AG09319 (cell line): ENCODE data around the gene GDI2.
"Not testable (repeated sequence)": the region's sequence is repeated elsewhere in the genome, so short reads cannot be mapped to it uniquely, and the experiment has no call there.

Source experiments
- DNase-seq: peaks from one replicate; pipeline ENCODE4 v3.0.0-alpha.2; 2010; ENCODE audit warnings: low read depth; ENCODE audit errors: extremely low read depth
- TF ChIP-seq, protein P1 (sequence below): IDR thresholded peaks from 2 replicates; pipeline ENCODE4 v1.5.1; 2011; ENCODE audit warnings: low read depth, mild to moderate bottlenecking, inconsistent platforms, low read length, moderate library complexity

The GDI2 gene

DNA sequence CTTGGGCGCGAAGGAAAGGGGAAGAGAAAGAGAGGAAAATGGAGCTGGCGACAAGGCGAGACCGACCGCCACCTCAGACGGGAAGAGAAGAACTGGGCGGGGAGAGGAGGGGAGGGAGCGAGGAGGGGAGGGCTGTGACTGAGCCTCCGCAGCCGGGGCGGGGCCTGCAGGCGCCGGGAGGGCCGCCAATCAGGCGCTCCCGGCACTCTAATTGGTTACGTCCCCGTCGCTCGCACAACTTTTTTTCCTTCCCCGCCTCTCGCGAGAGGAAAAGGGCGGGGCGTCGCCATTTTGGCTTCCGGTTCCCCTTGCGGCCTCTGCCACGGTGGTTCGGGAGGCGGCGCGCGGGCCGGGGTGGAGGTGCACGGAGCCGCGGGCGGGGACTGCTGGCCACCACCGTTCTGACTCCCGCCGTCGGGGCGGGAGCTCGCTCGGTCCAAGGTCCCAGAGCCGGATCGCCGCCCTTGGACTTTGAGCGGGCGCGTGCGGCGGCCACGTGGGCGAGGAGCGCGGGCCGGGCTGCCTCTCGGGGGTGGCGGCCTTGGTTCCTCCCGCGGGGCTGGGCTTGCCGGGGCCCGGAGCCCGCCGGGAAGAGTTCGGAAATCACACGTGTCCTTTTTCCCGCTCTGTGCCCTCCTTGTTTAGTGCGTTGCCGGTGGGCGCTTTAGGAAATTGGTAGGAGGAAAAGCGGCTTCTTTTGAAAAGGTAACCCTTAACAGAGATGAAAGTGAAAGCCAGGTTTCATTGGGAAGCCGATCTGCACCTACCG is at the start of gene GDI2:
Gene GDI2, minus strand, starts transcription at position 94 of the 769 bp plus-strand sequence. CDS start 176 bp downstream, outside the sequence.
- TF ChIP-seq, protein P1, sequence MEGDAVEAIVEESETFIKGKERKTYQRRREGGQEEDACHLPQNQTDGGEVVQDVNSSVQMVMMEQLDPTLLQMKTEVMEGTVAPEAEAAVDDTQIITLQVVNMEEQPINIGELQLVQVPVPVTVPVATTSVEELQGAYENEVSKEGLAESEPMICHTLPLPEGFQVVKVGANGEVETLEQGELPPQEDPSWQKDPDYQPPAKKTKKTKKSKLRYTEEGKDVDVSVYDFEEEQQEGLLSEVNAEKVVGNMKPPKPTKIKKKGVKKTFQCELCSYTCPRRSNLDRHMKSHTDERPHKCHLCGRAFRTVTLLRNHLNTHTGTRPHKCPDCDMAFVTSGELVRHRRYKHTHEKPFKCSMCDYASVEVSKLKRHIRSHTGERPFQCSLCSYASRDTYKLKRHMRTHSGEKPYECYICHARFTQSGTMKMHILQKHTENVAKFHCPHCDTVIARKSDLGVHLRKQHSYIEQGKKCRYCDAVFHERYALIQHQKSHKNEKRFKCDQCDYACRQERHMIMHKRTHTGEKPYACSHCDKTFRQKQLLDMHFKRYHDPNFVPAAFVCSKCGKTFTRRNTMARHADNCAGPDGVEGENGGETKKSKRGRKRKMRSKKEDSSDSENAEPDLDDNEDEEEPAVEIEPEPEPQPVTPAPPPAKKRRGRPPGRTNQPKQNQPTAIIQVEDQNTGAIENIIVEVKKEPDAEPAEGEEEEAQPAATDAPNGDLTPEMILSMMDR = no peak

DNA sequence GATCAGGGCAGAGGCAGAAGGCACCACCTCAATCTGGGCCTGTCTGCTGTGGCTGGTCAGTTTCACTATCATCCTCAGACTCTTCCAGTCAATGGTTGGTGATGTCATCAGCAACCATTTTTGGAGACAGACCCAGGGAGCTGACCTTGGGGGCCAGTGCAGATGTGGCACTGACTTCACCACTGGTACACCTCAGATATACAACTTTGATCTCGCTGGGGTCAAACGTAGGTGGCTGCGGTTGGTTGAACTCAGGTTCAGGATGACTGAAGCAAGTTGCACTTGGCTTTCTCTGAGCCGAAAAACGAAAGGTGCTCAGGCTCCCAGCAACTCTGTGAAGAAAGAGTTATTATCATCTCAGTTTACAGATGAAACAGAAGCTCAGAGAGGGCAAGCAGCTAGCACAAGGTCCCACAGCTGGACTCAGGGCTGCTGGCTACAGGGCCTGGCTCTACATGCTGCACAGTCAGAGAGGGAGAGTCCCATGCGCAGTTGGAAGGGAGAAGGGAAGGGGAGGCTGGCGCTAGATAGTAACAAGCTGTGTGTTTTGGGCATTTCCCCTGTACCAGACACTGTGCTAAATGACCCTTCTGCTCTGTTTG is 49.2 kb upstream of the GDI2 start:
- no peak for DNase-seq
- TF ChIP-seq, protein P1 = no peak

More for the DNA sequence above, at the start of gene GDI2:
- DNase-seq = peak; percentile 90

DNA sequence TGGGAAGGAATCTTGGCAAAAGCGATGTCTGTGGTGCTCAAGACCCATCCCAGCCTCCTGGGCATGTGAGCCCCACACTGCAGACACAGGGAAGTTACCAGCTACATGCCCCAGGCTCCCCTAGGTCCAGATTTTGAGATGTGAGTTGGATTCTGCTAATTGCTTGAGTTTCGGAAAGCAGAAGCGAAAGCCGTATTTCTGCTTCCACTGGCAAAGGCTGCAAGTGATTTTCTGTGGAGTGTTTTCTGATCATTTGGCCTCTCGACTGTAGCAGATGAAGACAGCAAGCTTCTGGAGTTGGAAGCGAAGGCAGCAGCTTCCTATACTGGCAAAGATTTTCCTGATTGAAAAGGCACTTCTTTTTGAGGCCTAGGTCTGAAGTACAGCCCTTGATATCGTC is 46.8 kb upstream of the GDI2 start:
- TF ChIP-seq, protein P1 = no peak
- DNase-seq = no peak

DNA sequence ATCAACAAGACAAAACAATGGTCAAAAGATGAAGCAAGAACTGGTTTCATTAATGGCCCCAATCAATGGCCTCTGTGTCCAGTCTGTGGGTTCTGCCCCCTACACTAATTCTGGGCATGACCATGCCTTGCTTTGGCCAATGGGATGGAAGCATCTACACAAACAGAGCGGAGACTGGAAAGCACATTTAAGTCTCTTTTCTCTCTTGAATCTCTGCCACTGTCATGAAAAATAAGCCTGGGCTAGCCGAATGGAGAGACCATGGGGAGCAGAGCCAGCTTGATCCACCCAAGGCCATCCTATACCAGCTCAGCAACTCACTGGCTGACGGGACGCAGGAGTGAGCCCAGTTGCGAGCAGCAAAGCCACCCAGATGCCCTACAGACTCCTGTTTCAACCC is 45.6 kb upstream of the GDI2 start:
- no peak for DNase-seq
- TF ChIP-seq, protein P1 = no peak

DNA sequence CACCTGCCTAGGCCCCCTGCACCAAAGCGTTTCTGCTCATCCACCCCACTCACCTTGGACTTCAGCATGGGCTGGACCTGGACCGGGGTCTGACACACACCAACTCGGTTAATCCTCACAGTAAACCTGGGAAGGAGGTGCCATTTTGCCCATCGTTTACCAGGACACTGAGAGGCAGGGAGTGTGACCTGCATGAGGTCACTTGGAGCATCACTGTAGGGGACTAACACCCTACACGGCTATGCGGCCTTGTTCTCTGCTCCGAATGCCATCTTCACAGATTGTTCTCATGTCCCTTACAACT is 43.4 kb upstream of the GDI2 start:
- DNase-seq = no peak
- TF ChIP-seq, protein P1 = no peak

DNA sequence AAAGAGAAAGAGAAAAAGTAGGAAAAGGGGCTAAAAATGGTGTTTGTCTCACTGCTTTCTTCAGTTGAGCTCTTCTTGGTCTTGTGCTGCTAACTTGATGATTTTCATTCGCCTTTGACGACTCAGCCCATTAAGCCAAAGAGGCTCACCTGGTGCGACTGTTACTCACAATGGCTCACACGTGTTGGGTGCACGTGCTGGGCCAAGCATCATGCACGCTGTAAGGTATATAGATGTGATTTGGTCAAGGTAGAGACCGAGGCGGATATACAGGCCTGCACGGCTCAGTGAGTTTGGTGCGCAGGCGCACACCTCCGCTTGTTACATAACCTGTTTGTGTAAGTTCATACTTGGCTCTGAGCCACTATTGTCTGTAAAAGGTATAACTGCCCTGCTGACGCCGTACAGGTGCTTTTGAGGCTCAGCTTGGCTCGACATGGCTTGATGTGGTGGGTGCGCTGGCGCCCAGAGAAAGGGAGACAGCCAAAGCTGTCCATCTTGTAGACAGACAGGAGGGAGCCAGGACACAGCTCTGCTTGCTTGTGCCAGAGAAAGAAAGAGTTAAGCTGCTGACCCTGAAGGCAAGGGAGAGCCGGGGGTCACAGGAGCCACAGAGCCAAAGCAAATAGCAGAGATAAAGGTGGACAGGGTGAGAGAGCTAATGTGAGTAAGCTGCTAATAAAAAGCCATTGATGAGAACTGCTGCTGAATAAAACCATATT is 42.9 kb upstream of the GDI2 start:
- DNase-seq = no peak
- TF ChIP-seq, protein P1 = no peak

DNA sequence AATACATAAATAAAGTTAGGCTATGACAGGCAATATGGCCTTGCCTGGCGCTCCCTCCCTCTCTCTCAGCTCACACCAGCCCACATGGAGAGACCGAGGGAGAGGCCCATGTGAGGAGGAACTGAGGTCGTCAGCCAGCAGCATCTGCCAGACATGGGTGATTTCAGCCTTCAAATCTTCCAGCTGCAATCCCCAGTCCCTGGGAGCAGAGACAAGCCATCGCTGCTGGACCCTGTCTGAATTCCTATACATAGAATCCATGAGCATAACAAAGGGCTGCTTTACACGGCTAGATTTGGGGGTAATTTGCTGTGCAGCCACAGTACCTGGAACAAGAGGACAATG is 40.9 kb upstream of the GDI2 start:
- TF ChIP-seq, protein P1 = no peak

DNA sequence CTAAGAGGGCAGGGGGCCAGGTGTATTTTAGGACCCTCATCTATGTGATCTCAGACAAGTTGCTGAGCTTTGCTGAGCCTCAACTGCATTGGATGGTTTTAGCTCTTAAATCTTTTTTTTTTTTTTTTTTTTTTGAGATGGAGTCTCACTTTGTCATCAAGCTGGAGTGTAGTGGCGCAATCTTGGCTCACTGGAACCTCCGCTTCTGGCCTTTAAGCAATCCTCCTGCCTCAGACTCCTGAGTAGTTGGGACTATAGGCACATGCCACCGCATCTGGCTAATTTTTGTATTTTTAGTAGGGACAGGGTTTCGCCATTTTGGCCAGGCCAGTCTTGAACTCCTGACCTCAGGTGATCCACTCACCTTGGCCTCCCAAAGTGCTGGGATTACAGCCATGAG is 33.4 kb upstream of the GDI2 start:
- DNase-seq = not testable (repeated sequence)

More for the DNA sequence above, 40.9 kb upstream of the GDI2 start:
- DNase-seq = no peak
